Stimulated activated CD4-positive, alpha-beta T cell treated with anti-CD3 and anti-CD28 coated beads, Interleukin-15, amount 100 ng/mL, for 1 hour (primary cell): Measurements from ENCODE around the gene MTHFR.
"Not testable (repeated sequence)": the region's sequence is repeated elsewhere in the genome, so short reads cannot be mapped to it uniquely, and the experiment has no call there.

ENCODE experiments used
- DNase-seq, 2 donors: peaks; one replicate each; pipeline ENCODE4 v3.0.0-alpha.2; 2020; ENCODE audit warnings: low read depth in 1 of 2, low spot score in 1 of 2

Gene MTHFR

DNA sequence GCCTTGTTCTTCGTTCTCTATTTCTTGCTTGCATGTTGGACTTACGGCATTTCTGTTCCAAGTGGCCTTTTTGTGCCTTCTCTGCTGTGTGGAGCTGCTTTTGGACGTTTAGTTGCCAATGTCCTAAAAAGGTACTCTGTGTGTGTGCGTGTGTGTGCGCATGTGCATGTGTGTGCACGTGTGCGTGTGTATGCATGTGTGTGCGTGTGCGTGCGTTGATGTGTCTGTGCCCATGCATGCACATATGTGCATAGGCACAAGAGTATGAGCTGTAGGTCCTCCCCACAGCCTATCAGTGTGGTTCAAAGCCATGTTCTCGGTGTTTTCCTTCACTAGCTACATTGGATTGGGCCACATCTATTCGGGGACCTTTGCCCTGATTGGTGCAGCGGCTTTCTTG, 28.1 kb upstream of the MTHFR start:
- no peak for DNase-seq

DNA sequence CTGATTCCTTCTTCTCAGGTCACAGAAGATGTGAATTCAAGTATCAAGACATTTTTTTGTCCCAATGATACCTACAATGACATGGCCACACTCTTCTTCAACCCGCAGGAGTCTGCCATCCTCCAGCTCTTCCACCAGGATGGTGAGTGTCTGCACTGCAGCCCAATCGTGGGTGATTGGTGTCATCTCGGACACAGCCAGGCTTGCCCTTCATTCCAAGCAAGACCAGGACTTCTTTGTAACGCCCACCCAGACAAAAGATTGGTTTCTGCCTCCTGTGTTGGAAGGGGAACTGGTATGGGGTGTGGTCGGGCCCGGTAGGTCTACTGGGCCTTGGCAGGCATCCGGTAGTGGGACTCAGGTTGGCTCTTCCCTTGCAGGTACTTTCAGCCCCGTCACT, 27.7 kb upstream of the MTHFR start:
- DNase-seq: no peak

GRCh38 chr1:11831945-11832725, 26.4 kb upstream of the MTHFR start:
- DNase-seq: no peak

DNA sequence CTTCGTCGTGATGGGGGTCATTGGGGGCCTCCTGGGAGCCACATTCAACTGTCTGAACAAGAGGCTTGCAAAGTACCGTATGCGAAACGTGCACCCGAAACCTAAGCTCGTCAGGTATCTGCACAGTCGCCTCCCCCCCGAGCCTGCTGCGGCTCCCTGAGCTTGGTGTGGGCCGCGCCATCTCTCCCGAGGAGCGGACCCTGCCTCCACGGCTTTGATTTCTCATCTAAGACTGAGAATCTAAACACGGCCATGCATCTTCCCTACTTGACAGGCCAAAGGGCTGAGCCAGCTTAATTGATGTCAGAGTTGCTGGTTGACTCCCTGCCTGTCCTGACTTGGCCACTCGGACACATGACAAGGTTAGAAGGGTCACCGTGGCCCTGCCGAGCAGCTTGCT, 22.7 kb upstream of the MTHFR start:
- DNase-seq: no peak

DNA sequence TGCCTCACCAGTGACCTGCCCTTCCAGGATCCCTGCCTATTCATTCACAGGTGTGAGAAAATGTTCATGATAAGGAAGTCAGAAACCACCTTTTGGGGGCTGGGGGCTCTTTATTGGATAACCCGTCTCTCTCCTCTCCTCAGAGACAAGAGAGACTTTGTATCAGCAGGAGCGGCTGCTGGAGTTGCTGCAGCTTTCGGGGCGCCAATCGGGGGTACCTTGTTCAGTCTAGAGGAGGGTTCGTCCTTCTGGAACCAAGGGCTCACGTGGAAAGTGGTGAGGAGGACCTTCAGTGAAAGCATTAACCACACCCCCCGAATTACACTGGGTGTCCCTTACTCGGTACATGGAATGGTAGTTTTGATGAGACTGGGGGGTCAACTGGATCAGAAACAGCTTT, 21.2 kb upstream of the MTHFR start:
- no peak for DNase-seq

DNA sequence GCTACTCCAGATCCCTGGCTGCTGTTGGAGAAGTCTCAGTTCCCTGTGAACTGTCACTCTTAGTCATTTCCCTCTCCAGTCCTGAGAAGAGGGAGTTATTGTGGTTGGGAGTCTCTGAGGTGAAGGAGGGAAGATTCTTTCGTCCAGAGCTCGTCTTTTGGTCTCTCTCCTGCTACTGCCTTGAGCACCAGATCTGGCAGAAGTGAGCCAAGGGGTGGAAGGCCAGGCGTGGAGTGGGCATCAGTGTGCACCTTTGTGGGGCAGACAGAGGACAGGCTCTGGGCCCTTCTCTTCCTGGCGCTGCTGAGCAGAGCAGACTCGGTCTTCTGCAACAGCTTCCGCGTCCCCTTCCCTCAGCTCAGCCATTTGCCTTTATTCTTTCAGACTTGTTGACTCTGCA, 19.4 kb upstream of the MTHFR start:
- no peak for DNase-seq

DNA sequence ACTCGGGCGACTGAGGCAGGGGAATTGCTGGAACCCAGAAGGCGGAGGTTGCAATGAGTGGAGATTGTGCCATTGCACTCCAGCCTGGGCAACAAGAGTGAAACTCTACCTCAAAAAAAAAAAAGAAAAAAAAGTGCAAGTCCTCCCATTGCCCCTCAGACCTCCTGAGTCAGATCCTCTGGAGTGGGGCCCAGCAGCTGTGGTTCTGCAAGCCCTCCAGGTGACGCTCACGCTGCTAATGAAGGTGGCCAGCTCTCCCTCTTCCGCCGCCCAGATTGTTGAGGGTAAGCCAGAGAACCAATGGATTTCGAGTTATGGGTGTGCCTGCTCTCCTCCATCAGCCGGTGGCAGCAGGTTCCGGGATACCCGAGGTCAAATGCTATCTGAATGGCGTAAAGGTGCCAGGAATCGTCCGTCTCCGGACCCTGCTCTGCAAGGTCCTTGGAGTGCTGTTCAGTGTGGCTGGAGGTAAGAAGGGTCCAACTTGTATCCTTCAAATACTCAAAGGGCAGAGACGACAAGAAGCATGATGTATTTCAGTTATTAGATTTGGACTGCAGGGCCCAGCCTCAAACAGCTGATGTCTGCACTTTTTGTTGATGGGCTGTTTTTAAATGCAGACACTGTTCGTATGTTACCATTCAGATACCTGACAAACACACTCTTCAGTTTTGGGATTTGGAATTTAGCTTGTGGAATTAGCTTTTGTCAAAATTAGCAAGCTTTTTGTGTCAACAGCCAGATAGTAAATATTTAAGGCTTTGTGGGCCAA, 17.8 kb upstream of the MTHFR start:
- DNase-seq: no peak

DNA sequence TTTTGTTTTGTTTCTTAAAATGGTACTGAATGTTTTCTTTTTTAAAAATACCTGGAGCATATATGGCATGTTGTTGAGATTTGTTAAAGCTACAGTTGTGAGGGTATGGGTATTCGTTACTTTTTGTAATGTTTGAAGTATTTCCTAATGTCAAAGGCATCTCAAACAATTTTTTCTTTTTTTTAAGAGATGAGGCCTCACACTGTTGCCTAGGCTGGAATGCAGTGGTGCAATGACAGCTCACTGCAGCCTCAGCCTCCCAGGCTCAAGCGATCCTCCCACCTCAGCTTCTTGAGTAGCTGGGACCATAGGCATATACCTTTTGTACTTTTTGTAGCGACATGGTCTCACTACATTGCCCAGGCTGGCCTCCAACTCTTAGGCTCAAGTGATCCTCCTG, 16.3 kb upstream of the MTHFR start:
- no peak for DNase-seq

GRCh38 chr1:11817192-11817591, 11.4 kb upstream of the MTHFR start:
- DNase-seq: no peak

- DNase-seq: no peak
These were observed 7.3 kb upstream of the MTHFR start for GRCh38 chr1:11813021-11813420.

DNA sequence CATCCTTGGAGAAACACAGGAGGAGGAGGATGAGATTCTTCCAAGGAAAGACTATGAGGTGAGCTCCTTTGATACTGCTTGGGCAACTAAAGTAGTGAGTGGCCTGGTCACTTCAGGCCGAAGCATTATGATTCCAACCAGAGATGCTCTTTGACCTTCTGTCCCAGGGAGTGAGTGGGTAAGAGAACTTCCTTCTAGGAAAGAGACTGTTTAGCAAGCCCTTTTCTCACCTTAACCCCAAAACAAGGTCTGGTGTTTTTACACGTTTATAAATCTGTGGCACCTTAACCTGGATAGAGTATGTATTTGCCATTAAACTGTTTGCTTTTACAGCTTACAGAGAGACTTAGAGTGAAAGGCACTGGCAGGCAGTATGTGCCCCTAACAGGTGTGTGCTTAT, 1.4 kb upstream of the MTHFR start:
- DNase-seq: no peak

DNA sequence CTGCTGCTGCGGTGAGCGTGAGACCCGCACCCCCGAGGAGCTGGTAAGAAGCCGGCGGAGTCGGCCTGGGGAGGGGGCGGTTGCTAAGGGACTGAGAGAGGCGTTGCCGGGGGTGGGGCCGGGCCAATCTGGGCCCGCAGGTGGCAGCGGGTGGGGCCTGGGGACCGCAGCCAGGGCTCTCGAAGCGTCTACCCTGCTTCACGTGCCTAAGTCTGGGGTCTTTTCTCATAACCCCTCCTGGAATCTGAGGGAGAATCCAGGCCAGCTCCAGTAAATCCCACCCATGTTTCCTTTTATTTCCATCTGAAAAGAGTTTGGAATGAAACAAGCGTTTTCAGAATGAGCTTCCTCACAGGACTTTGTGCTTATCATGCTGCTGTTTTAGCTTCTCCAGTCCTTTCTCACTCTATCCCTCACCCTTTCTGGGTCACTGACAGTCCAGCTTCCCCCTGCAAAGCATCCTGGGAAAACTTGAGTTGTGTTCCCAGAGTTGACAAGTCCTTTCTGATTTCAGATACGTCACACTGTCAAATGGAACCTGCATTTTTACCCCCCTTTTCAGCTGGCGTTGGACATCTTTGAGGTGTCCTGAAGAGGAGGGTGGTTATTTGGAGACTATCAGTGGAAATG, 658 bp upstream of the MTHFR start:
- no peak for DNase-seq

DNA sequence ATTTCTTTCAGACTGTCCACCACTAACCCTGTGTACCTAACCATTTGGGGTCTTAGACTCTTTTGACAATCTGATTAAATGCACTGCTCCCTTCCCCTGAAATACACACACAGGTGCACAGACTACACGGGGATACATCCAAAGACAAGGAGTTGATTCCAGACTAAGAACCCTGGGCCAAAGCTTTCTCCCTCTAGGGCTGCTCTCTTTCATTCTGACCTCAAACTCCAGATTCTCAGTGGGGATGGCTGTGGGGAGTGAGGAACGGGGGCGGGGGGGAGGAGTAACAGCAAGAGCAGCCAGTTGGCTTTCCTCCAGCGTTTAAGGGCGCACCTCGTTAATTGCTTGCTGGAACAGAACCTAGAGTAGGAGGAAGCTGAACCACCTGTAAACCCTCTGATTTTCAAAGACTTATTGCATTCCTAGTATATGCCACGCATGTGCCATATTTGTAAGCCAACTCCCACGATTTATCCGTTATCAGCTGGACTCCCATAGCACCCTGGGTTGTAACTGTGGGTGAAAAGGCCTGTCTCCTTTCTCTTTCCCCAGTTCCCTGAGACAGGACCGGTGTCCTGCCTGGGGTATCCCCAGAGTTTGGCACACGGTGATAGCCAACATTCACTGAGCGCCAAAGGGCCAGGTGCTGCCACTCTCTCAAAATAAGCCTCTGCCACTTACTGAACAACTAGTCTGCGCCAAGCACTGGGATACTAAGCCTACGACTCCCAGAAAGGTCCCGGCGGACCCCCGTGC, 920 bp downstream of the MTHFR start:
- DNase-seq: no peak

GRCh38 chr1:11803924-11804665, 1.7 kb downstream of the MTHFR start:
- not testable (repeated sequence) for DNase-seq

GRCh38 chr1:11802973-11803885, 2.5 kb downstream of the MTHFR start:
- DNase-seq: peak; percentile 42 to 50

DNA sequence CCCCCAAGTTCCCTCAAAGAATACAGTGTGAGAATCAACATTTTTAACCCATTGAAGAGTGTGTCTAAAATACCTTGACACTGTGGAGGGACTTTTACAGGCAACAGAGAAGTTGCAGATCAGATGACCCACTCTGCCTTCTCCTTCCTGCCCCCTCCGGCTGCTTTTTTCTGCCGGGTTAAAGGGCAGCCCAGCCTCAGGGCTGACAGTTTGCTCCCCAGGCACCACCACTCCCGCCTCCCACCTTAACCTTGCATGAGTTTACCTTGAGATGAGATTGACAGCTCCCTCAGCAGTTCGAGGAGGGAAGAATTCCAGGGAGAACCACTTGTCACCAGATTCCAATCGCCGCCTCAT, 3.2 kb downstream of the MTHFR start:
- no peak for DNase-seq

- no peak for DNase-seq
These were observed 4.9 kb downstream of the MTHFR start for GRCh38 chr1:11800756-11801433.

GRCh38 chr1:11800391-11800755, 5.4 kb downstream of the MTHFR start:
- DNase-seq: no peak

DNA sequence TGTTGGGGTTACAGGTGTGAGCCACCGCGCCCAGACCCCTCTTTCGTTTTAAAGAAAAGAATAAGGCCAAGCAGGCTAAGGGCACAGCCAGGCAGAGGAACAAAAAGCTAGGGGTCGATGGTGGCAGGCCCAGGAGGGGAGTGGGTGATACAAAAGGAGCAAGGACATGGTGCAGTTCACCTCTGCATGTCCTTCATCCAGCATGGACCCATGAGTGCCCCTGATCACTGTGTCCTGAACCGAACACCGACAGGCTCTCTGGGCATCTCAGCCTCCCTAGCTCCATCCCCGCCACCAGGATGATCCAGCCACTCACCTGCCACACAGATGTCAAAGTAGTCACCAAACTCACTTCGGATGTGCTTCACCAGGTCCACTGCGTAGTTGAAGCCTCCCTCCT, 5.9 kb downstream of the MTHFR start:
- DNase-seq: no peak
